PFSK-1 (cell line): ENCODE results near the gene BTRC.

Experiments
- SIN3A ChIP-seq: IDR thresholded peaks from 2 replicates; pipeline ENCODE4 v1.6.1; 2012; ENCODE audit warnings: mild to moderate bottlenecking, low read length, moderate library complexity, borderline replicate concordance; ENCODE audit not compliant: insufficient read depth
- TAF1 ChIP-seq: IDR thresholded peaks from 2 replicates; pipeline ENCODE4 v1.6.1; 2012; ENCODE audit warnings: low read length, control low read depth, borderline replicate concordance; ENCODE audit not compliant: insufficient read depth
- TF ChIP-seq, protein P1 (sequence below), 2 experiments: IDR thresholded peaks; 2 replicates each; pipeline versions ENCODE4 v1.6.1 to v1.8.0; 2011 to 2012; ENCODE audit warnings: low read depth in 2 of 2, low read length in 2 of 2, control low read depth in 1 of 2, inconsistent platforms in 1 of 2, mild to moderate bottlenecking in 1 of 2, moderate library complexity in 1 of 2; ENCODE audit not compliant: insufficient read depth in 1 of 2

DNA sequence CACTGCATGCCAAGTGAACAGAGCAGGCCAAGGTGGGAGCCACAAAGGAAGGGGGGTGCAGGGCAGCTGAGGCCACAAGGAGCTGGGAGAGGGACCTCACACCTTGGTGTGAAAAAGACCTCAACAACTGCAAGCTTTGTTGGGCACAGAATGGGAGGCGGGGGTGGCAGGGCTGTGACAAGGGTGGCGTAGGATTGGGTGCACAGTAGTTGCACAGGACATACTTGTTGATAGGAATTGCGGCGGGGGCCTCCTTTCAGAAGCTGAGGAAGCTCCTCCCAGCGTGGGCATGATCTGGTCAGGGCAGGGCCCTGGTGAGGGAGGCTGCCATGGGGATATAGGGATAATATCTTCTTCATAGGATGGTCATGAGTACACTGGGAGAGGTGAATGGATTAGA, 208.3 kb downstream of the BTRC start:
- no peak for TF ChIP-seq SIN3A
- no peak for TF ChIP-seq TAF1
- TF ChIP-seq, protein P1, sequence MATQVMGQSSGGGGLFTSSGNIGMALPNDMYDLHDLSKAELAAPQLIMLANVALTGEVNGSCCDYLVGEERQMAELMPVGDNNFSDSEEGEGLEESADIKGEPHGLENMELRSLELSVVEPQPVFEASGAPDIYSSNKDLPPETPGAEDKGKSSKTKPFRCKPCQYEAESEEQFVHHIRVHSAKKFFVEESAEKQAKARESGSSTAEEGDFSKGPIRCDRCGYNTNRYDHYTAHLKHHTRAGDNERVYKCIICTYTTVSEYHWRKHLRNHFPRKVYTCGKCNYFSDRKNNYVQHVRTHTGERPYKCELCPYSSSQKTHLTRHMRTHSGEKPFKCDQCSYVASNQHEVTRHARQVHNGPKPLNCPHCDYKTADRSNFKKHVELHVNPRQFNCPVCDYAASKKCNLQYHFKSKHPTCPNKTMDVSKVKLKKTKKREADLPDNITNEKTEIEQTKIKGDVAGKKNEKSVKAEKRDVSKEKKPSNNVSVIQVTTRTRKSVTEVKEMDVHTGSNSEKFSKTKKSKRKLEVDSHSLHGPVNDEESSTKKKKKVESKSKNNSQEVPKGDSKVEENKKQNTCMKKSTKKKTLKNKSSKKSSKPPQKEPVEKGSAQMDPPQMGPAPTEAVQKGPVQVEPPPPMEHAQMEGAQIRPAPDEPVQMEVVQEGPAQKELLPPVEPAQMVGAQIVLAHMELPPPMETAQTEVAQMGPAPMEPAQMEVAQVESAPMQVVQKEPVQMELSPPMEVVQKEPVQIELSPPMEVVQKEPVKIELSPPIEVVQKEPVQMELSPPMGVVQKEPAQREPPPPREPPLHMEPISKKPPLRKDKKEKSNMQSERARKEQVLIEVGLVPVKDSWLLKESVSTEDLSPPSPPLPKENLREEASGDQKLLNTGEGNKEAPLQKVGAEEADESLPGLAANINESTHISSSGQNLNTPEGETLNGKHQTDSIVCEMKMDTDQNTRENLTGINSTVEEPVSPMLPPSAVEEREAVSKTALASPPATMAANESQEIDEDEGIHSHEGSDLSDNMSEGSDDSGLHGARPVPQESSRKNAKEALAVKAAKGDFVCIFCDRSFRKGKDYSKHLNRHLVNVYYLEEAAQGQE (IDR thresholded peaks at IDR 0.05; ENCODE audit: insufficient read depth in 1 of 2, low read depth in 2 of 2, low read length in 2 of 2) = no peak
